ENCODE results near the gene TCF19.

DNA sequence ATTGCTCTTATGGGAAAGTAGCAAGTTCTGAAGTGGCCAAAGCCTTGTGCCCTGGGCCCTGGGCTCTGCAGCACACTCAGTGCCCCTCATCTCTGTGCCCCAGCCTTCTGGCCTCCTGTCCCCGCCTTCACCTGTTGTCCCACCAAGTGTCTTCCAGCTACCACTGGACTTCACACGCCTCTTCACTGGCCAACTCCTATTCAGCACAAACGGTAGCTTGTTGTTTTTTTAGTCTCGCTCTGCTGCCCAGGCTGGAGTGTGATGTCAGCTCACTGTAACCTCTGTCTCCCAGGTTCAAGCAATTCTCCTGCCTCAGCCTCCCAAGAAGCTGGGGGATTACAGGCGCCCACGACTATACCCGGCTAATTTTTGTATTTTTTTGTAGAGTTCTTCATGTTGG is 5.6 kb upstream of the TCF19 start:
- TF ChIP-seq, protein P1, sequence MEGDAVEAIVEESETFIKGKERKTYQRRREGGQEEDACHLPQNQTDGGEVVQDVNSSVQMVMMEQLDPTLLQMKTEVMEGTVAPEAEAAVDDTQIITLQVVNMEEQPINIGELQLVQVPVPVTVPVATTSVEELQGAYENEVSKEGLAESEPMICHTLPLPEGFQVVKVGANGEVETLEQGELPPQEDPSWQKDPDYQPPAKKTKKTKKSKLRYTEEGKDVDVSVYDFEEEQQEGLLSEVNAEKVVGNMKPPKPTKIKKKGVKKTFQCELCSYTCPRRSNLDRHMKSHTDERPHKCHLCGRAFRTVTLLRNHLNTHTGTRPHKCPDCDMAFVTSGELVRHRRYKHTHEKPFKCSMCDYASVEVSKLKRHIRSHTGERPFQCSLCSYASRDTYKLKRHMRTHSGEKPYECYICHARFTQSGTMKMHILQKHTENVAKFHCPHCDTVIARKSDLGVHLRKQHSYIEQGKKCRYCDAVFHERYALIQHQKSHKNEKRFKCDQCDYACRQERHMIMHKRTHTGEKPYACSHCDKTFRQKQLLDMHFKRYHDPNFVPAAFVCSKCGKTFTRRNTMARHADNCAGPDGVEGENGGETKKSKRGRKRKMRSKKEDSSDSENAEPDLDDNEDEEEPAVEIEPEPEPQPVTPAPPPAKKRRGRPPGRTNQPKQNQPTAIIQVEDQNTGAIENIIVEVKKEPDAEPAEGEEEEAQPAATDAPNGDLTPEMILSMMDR (conservative IDR thresholded peaks at IDR 0.05; ENCODE audit: low read depth, low read length) = no peak
- no peak for TF ChIP-seq EZH2 (IDR thresholded peaks at IDR 0.05; ENCODE audit: borderline replicate concordance, low read depth, low read length, poor library complexity, severe bottlenecking)

Data from A673 (cell line).